ENCODE measurements around the gene TBKBP1. TPM values are rescaled to one million over a fixed set of nuclear protein-coding genes. Genes with fewer than 3 reads are reported as not detected.
A peak's percentile ranks its signal among the peaks of the same experiment; 100 is the strongest.

Gene TBKBP1
- total RNA-seq, 2 donors from 2014 or later = 13.7 to 17.9 TPM

- intact Hi-C loops (cut with DNase I) = no loop called here
- ATAC-seq (peak; percentile 78 to 91), DNase-seq (peak; percentile 64)
Observed at GRCh38 chr17:47708864-47709541, 15.0 kb downstream of the TBKBP1 start.

GRCh38 chr17:47709594-47709993, 15.6 kb downstream of the TBKBP1 start:
- intact Hi-C loops (cut with DNase I) = no loop called here
- ATAC-seq (no peak), DNase-seq (no peak)

GRCh38 chr17:47711366-47712099, 17.6 kb downstream of the TBKBP1 start:
- no peak for ATAC-seq
- DNase-seq = no peak
- intact Hi-C loops (cut with DNase I) = no loop called here

DNA sequence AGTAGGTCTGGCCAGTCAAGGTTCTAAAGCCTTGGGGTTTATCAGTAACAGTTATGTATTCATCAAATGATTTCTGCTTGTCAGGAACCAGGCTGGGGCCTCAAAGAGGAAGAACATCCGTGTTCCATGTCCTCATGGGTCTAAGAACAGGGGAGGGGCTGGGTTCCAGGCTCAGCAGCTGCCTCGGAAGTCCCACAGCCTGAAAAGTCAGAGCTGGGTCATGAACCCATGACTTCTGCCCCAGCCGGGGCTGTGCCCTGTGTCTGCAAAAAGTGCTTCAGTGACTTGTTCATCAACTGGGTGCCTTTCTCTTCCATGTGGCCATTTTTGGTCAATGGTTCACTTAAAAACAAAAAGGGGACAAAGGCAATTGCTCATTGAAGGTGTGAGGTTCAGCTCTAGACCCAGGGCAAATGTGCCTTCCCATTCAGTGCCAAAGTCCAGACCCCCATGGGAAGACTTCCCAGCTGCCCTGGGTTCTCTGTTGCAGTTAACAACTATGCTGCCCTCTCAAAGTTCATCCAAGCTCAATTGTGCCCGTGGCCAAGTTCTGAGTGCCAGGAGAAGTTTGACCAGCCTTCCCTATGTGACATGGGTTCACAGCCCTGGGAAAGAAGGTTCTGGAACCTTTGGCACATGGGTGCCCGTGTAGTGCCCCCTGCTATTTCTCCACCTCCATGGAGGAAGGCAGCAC, 18.5 kb downstream of the TBKBP1 start:
- ATAC-seq (no peak), DNase-seq (no peak)
- intact Hi-C loops (cut with DNase I) = no loop called here

DNA sequence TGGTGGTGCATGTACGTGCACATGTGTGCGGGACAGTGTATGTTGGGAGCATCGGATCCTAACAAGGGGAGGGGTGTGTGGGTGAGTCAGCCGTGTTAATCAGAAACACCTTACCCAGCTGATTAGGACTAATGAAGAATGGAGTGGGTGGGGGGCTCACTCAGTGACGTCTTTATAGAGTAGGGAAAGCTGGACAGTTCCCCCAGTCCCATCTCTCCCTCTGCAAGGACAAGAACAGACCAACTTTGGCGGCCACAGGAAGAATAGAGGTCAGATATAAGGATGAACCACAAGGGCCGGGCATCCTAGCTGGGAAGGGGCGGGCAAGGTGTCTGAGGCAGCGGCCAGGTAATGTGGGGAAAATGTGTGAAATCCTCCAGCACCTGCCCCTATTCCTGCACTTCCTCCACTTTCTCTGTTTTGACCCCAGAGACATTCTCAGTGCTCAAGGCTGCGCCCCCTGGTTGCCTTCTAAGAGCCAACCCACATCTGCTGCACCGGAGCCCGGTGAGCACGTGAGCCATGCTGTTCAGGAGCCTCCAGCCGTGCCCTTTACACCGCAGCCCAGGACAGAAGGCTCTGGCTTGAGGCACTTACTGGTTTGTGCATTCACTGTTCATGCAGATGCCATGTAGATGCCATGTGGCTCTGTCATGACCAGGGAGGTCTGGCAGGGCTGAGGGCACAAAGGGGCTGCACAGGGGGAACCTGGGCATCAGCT, 20.2 kb downstream of the TBKBP1 start:
- no peak for DNase-seq
- ATAC-seq = no peak
- intact Hi-C loops (cut with DNase I) = no loop called here

GRCh38 chr17:47714773-47715396, 20.9 kb downstream of the TBKBP1 start:
- no peak for ATAC-seq
- no peak for DNase-seq
- intact Hi-C loops (cut with DNase I) = no loop called here

DNA sequence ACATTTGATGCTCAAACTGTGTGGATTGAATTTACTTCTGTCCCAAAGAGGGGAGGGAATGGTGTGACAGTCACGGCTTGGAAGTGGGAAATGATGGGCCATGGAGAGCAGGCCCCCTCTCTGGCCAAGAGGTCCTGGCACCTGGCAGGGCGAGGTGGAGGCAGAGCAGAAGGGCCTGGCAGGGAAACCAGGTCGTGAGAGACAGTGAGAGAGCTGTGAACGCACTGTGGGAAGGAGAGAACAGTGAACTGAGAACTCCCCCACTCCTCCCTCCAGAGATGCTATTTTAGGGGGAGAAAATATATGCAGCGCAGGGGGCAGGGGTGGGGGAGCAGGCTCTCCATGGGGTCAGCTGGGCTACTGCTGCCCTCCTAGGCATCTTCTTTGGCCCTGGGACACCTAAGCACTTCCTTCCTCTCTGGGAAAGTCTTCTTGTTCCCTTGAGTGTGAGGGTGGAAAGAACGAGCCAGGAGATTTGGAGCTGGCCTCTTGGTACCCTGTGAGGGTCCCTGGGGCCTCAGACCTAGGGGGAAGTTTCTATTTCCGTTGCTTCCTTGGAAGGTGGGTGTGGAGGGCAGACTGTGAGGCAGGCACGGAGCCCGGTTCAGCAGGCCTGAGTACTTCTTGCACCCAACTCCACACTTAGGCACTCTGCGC, 21.8 kb downstream of the TBKBP1 start:
- DNase-seq (no peak), ATAC-seq (no peak)
- intact Hi-C loops (cut with DNase I) = no loop called here

DNA sequence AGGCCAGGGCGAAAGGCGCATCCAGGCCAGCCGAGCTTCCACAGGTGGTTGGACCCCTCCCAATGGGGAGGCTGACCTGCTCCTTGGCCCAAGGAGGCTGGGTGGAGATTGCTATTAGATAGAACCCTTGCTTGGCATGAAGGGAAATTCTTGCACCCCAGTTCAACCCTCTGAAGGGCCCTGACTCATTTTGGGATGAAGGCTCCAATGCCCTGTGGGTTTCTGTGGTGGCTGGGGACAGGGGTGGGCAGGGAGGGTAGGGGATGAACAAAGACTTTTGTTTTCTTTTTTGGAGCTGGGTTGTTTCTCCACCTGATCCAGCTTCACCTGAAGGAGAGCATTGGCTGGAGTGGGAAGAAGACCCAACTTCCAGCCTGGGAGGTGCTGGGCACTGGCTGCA, 22.4 kb downstream of the TBKBP1 start:
- intact Hi-C loops (cut with DNase I) = no loop called here
- ATAC-seq (no peak), DNase-seq (no peak)

DNA sequence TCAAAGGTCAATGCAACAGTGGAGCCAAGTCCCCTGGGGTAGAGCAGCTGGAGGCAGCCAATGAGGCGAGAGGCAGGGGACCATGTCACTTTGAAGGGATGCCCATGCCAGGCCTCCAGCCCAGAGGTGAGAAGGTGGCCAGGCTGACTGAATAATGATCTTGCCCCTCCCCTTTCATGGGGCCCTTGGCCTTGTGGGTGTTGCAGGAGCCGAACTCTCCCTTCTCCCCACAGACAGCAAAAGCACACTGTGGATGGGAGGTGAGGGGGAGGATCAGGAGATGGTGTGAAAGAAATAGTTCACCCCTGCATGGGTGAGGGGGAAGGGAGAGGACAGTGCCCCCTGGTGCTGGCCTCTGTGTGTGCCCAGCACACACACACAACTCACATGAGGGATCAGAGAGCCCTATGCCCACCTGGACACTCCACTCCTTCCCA, 23.3 kb downstream of the TBKBP1 start:
- intact Hi-C loops (cut with DNase I) = no loop called here
- DNase-seq (no peak), ATAC-seq (peak; percentile 11 to 23)

- ATAC-seq (no peak), DNase-seq (no peak)
- intact Hi-C loops (cut with DNase I) = no loop called here
Observed at GRCh38 chr17:47717979-47718621, 24.1 kb downstream of the TBKBP1 start.

DNA sequence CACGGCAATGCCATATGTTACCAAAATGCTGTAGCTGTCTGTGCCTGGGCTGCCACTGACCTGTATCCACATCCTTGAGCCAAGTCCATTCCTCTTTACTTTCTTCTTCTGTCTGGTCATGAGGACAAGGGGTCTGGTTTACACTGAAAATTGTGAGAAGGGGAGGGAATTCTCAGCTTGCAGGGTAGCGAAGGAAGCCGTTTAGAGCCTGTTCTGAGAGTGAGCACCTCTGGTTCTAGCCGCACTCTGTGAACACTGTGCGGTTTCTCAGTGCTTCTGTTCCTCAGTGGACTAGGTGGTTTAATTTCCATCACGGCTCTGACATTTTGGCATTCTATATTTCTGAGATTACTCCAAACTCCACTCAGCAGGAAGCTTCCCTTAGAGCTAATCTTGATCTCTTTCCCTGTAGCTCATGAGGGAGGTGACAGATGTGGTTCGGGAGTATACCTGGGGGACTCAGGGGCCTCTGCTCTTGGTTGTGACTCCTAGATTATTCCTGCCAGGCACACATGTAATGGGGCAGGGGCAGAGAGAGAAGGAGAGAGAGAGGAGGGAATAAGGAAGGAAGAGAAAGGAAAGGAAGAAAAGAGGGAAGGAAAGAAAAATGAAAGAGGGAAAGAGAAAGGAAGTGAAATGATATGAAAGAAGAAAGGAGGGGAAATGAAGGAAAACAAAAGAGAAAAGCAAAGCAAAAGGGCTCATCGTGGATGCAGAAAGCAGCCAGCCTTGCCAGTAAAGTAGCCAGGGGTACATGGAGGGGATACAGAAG, 24.9 kb downstream of the TBKBP1 start:
- intact Hi-C loops (cut with DNase I) = no loop called here
- DNase-seq = no peak
- ATAC-seq = no peak

GRCh38 chr17:47719411-47720152, 25.6 kb downstream of the TBKBP1 start:
- ATAC-seq (no peak), DNase-seq (no peak)

DNA sequence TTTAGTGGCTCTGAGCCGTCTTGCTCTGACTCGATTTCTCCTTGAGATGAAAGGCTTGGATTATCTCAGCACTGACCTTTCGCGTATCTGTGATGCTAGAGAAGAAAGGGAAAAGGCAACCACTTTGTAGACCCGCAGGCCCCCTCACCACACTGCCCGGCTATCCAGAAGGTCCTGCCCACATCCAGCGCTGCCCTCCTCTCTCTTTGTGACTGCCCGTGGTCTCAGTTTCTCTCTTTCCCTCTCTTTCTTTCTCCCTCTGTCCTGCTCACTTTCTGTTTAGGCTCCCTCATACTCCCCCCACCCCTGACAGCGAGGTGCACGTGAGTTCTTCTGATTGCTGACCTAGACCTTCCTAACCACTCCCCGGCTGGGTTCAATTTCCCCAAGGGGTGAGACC, 26.2 kb downstream of the TBKBP1 start:
- DNase-seq (no peak), ATAC-seq (no peak)
- intact Hi-C loops (cut with DNase I) = no loop called here

More at GRCh38 chr17:47719411-47720152, 25.6 kb downstream of the TBKBP1 start:
- intact Hi-C loops (cut with DNase I) = no loop called here

GRCh38 chr17:47720754-47721533, 27.0 kb downstream of the TBKBP1 start:
- ATAC-seq (peak in 1 of 2 donors; percentile 48), DNase-seq (no peak)

DNA sequence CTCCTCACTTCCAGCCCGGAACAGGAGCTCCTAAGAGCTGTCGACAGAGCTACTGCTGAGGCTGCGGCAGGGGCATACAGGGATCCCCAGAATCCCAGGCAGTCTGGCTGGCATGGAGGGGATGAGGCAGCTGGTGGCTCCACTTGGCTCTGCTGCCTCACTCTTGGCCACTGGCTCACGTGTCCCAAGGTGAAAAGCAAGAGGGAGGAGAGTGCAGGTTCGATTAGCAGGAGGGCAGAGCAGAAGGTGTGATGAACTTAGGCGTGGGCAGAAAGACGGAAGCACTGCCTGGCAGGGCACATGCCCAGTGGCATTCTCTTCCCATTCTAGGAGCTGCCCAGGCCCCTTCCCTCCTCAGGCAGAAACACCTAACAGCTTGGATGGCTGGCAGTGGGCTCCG, 27.8 kb downstream of the TBKBP1 start:
- ATAC-seq (no peak), DNase-seq (no peak)
- intact Hi-C loops (cut with DNase I) = no loop called here

More at GRCh38 chr17:47720754-47721533, 27.0 kb downstream of the TBKBP1 start:
- intact Hi-C loops (cut with DNase I) = no loop called here

DNA sequence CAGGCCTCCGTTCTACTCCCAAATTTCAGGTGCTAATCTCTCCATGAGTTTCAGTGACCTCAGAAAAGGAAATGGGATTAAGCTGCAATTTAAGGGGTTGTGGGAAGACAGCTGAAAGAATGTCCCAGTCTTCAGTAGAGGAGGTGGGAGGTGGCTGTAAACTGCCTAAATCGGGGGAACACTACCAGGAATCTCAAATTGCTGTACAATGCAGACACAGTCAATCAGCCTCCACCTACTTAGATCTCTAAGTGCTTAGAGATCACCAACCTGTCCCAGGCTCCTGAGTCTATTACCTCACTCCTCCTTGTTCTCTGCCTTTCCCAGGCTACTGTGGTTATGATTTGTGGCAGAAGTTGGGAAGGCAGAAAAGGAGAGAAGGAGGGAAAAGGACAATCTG, 30.7 kb downstream of the TBKBP1 start:
- ATAC-seq (no peak), DNase-seq (no peak)
- intact Hi-C loops (cut with DNase I) = no loop called here

Data from left cardiac atrium (tissue), 4 donors.